HEK293T (cell line): ENCODE measurements around the gene SYT15.
"Not testable (repeated sequence)": the region's sequence is repeated elsewhere in the genome, so short reads cannot be mapped to it uniquely, and the experiment has no call there.

Experiments
- FOXA1 ChIP-seq: fragments of 450-650 bp; IDR thresholded peaks from 2 replicates; pipeline ENCODE4 v1.6.1; 2016; ENCODE audit warnings: mild to moderate bottlenecking
- SUZ12 ChIP-seq: fragments of 450-650 bp; IDR thresholded peaks from 2 replicates; pipeline ENCODE4 v1.6.1; 2016; ENCODE audit warnings: mild to moderate bottlenecking

GRCh38 chr10:46634698-46635097 is 55.8 kb downstream of the SYT15 start:
- TF ChIP-seq FOXA1, SUZ12: not testable (repeated sequence)
